ENCODE measurements around the gene AGTRAP.

DNA sequence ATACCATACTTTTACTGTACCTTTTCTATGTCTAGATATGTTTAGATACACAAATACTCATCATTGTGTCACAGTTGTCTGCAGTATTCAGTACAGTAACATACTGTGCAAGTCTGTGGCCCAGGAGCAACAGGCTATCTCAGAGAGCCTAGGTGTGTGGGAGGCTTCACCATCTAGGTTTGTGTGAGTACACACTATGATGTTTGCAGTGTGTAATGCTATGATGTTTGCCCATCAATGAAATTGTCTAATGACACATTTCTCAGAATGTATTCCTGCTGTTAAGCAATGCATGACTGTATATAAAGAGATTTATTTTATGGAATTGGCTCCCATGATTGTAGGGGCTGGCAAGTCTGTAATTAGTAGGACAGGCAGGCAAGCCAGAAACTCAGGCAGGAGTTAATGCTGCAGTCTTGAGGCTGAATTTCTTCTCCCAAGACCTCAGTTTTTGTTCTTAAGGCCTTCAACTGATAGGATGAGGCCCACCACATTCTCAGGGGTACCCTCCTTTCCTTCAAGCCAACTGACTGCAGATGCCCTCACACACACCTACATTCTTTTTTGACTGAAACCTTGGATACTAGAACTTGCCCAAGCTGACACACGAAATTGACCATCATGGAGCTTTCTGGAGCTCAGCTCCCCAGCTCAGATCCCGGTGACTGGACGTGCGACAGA, 7.7 kb upstream of the AGTRAP start:
- TF ChIP-seq TAF1 (IDR thresholded peaks at IDR 0.05; ENCODE audit: borderline replicate concordance, insufficient read depth, low read length) = no peak
- TF ChIP-seq SIN3A (IDR thresholded peaks at IDR 0.05; ENCODE audit: borderline replicate concordance, insufficient read depth, low read length) = no peak

Measured in PFSK-1 (cell line).